COLO668 (cell line): Measurements from ENCODE around the gene CLEC7A.
A peak's percentile ranks its signal among the peaks of the same experiment; 100 is the strongest.

Experiments used
- DNase-seq: peaks from one replicate; lab custom pipeline; 2025; ENCODE audit not compliant: unreplicated experiment; lab: John Stamatoyannopoulos, UW

Gene CLEC7A

DNA sequence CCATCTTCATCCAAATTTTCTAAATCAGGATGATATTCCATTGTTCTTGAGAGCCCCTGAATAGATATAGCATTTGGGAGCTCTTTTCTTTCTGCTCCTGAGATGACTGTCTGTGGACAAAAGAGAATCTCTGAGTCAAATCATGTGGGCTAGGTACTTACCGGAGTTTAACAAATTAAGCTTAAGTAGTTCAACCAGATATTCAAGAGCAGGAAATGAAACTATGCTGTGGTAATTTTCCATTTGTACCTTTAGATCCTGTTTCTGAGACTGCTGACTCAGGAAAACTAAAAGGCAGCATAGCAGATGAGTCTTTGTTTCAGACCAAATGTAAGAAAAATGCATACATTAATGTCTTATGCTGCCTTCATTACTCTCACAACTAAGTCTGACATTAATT, at the start of gene CLEC7A:
TSS of gene CLEC7A (minus strand) at position 158 of the 400 bp plus-strand sequence. CDS start at position 41, 117 bp downstream.
- DNase-seq, result no peak

DNA sequence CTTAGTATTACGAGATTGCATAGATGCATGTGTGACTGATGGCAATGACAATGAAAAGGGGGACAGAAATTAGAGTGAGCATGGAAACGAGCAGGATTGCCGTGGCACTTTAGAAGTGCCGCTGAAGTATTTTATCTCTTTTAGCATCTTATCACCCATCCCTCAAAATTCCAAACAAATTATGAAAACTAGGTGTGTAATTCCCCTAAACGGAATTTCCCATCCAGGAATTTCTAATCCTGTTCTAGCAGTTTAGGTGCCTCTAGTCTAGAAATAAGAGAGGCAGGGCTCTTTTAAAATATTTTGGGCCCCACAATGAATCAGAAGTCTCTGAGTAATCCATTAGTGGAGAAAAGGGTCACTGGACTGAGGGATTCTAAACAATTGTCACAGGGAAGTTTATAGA, 49.8 kb upstream of the CLEC7A start:
- DNase-seq, result no peak

DNA sequence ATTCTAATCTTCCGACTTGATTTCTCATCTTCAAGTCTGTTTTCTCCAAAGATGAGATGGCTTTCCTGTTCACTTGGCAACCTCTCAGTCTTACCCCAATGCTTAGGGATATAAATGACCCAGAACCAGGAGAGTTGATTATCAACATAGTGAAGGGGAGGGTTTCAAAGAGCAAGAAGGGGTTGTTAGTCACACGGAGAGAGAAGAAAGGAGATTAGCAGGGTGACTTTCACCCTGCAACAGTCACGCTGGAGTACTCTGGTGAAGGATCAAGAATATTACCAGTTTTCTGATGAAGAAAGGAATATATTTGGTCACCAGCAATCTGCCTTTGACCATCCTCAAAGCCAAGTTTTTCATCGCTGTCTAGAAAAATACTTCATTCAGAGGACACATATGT, 48.8 kb upstream of the CLEC7A start, which contains the start of gene TMEM52B:
TSS of gene TMEM52B (plus strand) at position 212 of the 400 bp plus-strand sequence. CDS start 543 bp downstream, outside the sequence.
- DNase-seq, result no peak

DNA sequence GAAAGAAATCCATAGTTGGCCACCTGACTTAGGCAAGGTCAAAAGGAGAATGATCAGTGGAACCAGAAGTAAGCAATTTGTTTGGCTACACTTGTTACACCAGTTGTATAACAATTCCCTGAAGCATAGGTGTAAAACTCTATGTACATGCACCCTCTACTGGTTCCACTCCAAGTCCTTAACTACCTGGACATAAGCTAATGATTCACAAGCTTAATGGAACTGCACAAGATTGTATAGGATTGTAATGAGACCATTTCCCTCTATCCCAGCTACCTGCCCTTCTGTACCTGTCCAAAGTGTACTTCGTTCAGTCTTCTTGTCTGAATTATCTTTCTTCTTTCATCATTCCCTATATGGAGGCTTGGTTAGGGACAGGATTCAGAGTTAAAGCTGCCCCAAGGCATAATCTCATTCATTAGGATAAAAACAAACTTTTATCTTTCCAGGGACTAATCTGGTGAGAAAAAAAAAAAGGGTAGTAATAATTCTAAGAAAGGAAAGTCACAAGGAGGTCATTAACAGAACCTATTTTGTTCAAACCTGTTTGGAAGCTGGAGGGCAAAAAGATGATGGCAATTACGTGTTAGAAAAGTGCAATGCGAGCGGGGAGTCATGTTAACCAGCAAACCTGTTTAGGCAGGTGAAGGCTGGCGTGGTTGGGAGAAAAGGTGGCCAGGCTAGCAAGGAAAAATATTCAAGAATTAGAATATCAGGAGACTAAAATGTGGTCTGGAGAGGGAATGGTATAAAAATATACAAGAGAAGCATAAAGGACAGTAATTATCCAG, 46.0 kb upstream of the CLEC7A start:
- no peak for DNase-seq

DNA sequence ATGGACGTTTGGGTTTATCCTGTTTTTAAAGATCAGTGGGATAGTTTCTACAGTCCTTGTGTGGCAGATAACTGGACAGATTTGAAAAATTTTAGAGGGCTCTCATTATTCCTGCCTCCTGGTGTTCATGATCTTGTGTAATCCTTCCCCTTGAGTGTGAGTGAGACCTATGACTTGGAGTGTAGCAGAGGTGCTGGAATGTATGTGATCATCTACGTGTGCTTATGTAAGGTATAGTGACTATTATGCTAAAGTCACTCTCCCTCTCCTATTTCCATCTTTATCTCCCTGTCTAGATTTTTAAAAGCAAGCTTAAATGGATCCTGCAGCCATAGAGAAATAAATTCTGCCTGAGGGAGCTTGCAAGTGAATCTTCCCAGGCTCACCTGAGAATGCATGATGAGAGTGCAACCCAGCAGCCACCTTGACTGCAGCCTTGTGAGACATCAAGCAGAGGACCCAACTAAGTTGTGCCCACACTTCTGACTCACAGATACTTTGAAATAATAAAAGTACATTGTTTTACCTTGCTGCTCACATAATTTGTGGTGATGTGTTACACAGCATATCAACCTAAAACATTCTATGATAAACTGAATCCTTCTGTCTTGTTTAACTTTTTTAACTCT, 45.1 kb upstream of the CLEC7A start:
- DNase-seq, result no peak

DNA sequence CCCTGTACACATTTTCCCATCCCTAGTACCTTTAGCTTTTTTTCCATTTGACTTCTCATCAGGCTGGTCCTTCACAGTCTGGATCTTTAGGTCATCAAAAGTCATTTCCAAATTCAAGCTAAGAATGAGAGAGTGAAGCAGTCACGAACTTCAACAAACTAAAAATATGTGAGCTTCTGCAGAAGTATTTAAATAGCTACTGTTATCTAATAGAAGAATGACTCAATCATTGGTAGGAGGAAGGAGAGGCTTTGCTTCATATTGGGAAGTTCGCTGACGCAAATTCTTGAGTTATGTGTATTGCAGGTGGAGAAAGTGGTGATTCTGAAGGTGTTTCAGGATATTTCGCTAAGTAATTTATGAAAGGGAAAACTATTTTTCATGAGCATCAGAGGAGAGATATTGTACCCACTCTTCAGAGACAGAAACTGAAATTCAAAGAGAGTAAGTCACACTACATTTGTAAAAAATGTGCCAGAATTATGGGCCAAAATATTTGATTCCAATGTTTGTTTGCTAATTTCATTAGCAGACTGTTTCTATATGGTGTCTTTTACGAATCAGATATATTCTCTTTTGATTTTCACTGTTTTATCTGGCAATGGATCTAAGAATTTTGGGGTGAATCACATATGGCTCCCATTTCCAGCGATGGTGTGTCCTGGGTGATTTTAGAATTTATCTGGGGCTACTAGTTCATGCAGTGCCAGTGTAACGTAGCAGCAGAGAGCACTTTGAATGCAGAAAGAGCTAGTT, 42.2 kb upstream of the CLEC7A start, which contains the start of gene OLR1:
TSS of gene OLR1 (minus strand) at position 160 of the 756 bp plus-strand sequence. CDS start at position 105, 55 bp downstream.
- DNase-seq, result no peak

DNA sequence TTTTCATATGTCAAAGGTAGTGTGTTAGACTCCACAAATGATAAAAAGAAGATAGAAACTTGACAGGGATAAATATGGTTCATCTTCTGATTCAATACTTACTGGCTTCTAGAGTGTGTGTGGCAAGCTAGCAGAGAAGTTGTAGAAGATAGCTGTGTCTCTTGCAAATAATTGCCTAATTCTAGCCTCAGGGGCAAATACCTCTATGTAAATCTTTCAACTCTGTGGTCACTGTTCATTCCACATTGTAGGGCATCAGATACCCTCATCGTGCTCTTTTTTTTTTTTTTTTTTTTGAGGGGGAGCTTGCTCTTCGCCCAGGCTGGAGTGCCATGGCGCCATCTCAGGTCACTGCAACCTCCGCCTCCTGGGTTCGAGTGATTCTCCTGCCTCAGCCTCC, 40.2 kb upstream of the CLEC7A start:
- no peak for DNase-seq

DNA sequence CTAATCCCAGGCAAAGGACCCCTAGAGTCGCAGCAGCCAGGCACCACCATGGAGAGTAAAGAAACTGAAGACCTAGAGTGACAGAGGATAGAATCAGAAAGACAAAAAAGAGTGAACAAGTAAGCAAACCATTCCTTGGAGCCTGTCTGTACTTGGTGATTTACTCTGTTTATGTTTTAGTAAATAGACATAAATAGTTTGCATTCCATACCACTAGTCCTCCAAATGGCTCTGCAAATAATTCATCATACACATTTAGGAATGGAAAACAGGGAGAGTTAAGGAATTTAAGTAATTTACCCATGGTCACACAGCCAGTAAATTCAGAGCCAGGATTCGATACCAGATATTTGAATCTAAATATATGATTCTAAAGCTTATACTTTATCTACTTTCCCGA, 39.1 kb upstream of the CLEC7A start:
- no peak for DNase-seq

DNA sequence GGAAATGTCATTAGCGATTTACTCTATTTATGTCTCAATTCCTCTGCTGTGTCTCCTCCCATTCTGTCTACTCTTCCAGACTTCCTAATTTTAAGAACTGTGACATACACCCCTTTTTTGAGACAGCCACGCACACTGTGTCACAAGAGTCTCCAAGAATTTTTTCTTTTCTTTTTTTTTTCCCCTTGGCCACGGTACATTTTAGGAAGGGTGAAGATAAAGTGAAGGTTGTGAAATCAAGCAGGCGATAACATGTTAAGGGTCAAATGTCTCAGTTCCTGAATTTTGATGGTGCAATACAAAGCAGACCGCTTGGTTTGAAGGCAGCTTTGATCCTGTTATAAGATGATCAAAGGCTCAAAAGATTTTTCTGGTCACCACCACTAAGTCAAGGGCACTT, 37.6 kb upstream of the CLEC7A start:
- no peak for DNase-seq

DNA sequence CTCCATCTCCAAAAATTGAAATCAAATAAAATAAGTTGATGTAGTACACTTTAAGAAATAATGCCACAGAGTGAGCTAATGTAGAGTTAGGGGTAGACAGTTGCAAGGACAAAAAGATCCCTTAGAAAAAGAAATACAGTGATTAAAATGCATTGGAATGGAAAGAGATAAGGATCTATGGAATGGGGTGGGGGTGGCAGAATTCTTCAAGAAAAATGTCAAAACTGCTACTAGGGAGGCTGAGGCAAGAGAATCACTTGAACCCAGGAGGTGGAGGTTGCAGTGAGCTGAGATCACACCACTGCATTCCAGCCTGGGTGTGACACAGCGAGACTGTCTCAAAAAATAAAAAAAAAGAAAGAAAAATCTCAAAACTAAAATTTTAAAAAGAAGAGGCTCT, 35.4 kb upstream of the CLEC7A start:
- no peak for DNase-seq

DNA sequence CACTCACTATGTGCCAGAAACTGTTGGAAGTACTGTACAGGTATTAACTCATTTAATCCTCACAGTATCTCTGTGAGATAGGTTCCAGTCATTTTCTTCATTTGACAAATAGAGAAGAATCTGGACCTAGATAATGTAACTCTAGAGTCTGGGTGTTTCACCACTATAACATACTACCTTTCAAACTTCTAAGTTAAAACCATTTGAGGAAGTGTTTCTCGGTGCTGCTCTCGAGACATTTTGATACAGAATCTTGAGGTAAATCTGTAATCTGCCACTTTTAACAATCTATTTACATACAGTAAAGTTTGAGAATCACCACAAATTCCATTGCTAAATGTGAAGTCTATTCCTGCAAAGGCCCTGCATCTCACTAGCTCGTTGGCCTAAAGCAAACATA, 33.1 kb upstream of the CLEC7A start:
- DNase-seq, result no peak

DNA sequence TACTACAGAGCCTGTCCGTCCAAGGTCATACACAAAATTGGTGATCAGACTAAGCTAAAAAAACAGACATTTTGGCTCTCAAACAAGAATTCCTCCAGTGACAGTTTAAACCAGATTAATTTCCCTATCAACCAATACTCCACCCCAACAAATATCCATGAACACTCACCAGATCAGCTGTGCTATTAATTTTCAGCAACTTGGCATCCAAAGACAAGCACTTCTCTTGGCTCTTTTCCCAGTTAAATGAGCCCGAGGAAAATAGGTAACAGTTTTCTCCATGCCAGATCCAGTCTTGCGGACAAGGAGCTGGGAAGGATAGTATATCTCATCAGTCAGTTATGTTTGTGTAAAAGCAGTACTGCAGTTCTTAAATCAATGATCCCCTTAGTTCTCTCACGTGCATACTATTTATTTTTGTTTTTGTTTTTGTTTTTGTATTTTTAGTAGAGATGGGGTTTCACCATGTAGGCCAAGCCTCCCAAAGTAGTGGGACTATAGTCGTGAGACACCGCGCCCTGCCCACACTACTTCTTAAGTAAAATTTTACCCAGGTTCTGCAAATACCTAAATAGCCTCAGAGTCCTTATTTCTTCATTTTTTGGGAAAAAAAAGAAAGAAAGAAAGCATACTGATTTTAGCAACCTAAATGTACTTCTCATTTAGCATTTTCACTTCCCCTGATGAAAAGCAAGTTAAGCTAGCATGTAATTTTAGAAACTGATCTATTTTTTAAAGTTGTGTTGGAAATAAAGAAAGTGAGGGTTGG, 30.8 kb upstream of the CLEC7A start:
- no peak for DNase-seq

DNA sequence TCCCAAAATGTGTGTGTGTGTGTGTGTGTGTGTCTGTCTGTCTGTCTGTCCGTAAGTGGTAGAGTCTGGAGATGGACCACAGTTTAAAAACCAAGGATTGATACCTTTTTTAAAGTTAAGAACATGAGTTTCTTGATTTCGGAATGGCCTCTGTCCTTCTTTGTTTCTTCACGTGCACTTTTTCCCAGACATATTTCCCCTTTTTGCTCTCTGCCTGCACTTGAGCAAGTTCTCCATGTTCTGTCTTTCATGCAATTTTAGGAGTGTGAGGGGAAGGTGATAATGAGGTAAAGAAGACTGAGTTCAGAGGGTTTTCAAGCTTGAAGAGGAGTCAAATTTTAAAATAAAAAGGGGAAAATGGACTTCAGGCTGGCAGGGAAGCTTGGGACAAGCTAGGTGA, 29.3 kb upstream of the CLEC7A start:
- DNase-seq, result no peak

DNA sequence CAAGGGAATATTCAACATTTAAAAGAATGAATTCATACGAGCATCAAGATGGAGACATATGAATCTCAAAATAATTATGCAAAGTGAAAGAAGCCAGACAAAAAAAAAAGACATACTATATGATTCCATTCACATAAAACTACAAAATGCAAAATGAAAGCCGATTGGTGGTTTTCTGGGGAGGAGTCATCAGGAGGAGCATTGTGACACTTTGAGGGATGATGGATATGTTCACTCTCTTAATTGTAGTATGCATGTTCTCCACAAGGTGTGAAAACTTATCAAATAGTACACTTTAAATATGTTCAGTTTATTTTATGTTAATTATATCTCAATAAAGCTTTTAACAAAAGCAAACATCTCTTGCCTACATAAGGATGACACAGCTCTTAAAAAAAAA, 28.4 kb upstream of the CLEC7A start:
- no peak for DNase-seq

DNA sequence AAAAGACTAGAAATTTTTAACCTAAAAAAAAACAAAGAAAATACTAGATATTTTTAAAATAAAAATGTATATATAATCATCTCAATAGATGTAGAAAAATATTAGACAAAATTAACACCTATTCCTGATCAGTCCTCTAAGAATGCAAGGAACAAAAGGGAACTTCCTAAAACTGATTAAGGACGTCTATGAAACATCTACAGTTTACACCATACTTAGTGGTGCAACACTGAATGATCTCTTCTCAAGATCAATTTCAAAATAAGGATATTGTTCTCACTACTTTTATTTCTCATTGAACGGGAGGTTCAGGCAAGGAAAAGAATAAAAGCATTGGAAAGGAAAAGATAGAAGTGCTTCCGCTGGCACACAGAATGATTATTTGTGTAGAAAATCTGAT, 26.0 kb upstream of the CLEC7A start:
- no peak for DNase-seq

DNA sequence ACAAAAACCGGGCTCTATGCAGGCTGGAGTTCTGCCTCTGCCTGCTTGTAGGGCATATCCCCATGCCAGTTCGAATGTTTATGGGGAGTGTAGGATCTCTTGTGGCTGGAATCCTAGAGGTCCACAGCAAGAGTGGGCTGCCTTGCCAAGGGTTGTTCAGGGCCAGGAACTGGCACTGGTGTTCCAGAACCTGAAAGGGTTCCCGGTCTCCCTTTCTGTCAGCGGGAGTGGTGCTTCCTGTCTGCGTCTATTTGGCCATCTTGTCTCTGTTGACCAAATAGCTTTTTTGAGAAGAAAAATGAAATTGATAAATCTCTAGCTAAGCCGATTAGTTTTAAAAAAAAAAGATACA, 24.1 kb upstream of the CLEC7A start:
- no peak for DNase-seq

DNA sequence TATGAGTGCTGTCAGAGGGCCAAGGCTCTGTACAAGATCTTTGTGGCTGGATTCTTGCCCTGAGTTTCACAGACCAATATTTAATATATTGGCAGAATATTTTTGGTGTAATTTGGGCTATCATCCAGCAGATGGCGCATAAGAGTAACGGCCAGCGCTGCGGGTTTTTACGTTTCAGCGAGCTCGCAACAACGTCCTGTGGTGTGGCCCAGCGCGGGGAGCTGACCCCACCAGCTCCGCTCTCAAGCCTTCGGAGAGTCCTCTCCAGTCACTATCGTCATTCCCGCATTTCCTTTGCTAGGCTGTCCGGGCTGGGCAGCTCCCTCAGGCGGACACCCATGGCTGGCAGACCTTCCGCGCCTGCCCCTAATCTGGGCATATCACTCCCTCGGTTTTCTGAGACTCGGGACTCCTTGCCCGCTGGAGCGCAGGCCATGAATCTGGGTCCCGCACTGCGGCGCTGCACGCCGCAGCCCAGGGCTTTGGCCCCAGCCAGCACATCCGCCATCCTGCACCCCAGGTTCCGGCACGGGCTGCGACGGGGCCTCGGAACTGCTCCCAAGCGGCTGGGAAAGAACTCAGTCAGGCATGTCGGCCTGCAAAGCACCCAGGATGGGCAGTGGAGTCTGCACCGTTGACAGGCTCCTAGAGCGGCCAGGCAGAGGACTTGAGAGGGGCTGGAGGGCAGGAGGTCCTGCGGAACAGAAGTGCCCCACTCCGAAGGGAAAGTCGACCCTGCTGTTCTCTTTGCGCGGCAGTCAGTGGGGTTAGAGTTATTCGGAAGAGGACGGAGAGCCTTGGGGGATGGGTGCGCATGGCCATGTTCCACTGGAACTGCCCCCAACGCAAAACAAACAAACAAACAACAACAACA, 23.5 kb upstream of the CLEC7A start:
- DNase-seq, result peak; percentile 46

DNA sequence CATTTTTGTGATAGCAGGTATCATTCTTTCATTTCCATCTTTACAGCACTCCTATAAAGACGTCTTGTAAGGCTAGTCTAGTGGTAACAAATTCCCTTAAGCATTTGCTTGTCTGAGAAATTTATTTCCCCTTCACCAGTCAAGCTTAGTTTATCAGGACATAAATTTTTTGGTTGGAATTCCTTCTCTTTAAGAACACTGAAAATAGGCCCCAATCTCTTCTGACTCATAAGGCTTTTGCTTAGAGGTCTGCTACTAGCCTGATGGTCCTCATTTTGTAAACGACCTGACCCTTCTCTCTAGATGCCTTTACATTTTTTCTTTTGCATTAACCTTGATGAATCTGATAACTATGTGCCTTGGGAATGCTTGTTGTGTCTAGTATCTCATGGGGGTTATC, 21.6 kb upstream of the CLEC7A start:
- DNase-seq, result no peak

DNA sequence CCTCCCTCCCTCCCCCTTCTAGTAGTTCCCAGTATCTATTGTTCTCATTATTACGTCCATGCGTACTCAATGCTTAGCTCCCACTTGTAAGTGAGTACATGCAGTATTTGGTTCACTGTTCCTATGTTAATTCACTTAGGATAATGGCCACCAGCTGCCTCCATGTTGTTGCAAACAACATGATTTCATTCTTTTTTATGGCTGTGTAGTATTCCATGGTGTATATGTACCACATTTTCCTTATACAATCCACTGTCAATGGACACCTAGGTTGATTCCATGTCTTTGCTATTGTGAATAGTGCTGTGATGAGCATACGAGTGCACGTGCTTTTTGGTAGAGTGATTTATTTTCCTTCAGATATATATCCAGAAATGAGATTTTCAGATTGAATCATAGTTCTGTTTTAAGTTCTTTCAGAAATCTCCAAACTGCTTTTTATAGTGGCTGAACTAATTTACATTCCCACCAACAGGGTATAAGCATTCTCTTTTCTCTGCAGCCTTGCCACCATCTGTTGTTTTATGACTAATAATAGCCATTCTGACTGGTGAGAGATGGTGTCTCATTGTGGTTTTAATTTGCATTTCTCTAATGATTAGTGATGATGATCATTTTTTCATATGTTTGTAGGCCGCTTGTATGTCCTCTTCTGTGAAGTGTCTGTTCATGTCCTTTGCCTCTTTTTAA, 17.9 kb upstream of the CLEC7A start:
- DNase-seq, result no peak
